HepG2 (cell line): Measurements from ENCODE around the gene KCND3. TPM values are rescaled to one million over a fixed set of nuclear protein-coding genes. Genes with fewer than 3 reads are reported as not detected.

Source experiments
- ATAC-seq: fragments of 200-7000 bp; cut with Tn5 transposase; 3 replicates; pipeline ENCODE4 v1.9.1; 2020; ENCODE audit warnings: mild to moderate bottlenecking, moderate library complexity
- BruUV-seq: library from RNA; stranded (reverse); fragments of 400-500 nt; replicated peaks from 2 replicates; lab custom pipeline; 2021; lab: Mats Ljungman, UMichigan
- CTCF ChIA-PET: fragments of 300-600 bp; formaldehyde crosslinking; extraction: SDS; loops from one replicate; lab custom pipeline; 2021; ENCODE audit warnings: low total read pairs, inconsistent platforms, low intra/inter-chr PET ratio; lab: Yijun Ruan, JAX
- POLR2A ChIA-PET: fragments of 350-600 bp; sonication (Branson Sonifier 250); formaldehyde crosslinking; loops from one replicate; lab custom pipeline; 2020; ENCODE audit warnings: antibody characterized with exemption, inconsistent platforms; lab: Yijun Ruan, JAX
- DNase-seq: peaks from one replicate; pipeline ENCODE4 v3.0.0-alpha.2; 2015; ENCODE audit warnings: low spot score
- FAIRE-seq: peaks from 3 replicates; lab custom pipeline; 2011; peaks lifted over from hg19 to GRCh38; lab: Jason Lieb, UNC
- H2AFZ ChIP-seq: one replicate; pipeline ENCODE4 v1.6.1; 2011; ENCODE audit warnings: low read length, inconsistent platforms
- H3K27ac ChIP-seq: fragments of 300-600 bp; 3 replicates; pipeline ENCODE4 v1.8.0; 2011; ENCODE audit warnings: mixed run types, mild to moderate bottlenecking, mixed read lengths, low read length, inconsistent platforms; ENCODE audit not compliant: insufficient read depth; ENCODE audit errors: extremely low read length
- H3K27me3 ChIP-seq, 2 experiments: fragments of 200-600 bp in 1 of 2; 2 replicates in 1 of 2; 3 replicates in 1 of 2; pipeline versions ENCODE4 v1.6.0 to v1.8.0; 2011; ENCODE audit warnings: low read length in 2 of 2, mild to moderate bottlenecking in 2 of 2, moderate library complexity in 2 of 2, inconsistent platforms in 1 of 2; ENCODE audit not compliant: insufficient read depth in 2 of 2, control insufficient read depth in 1 of 2
- H3K36me3 ChIP-seq, 2 experiments: fragments of 200-600 bp in 1 of 2; replicated peaks in 1 of 2; 2 replicates in 1 of 2; 3 replicates in 1 of 2; pipeline versions ENCODE4 v1.5.1 to v1.8.0; 2011; ENCODE audit warnings: low read length in 2 of 2, inconsistent platforms in 1 of 2; ENCODE audit not compliant: insufficient read depth in 2 of 2, control insufficient read depth in 1 of 2
- H3K4me1 ChIP-seq: 2 replicates; pipeline ENCODE4 v1.5.1; 2012; ENCODE audit warnings: low read length, inconsistent platforms; ENCODE audit not compliant: insufficient read depth
- H3K4me2 ChIP-seq: 2 replicates; pipeline ENCODE4 v1.6.0; 2011; ENCODE audit warnings: low read depth, low read length, inconsistent platforms
- H3K4me3 ChIP-seq, 3 experiments: fragments of 200-600 bp in 1 of 3; sonication (generic), shearing (Covaris generic) in 1 of 3; replicated peaks in 1 of 3; 2 replicates each; pipeline ENCODE4 v1.5.1; 2011 to 2016; ENCODE audit warnings: low read length in 3 of 3, inconsistent platforms in 2 of 3, low read depth in 2 of 3, mild to moderate bottlenecking in 2 of 3, control low read depth in 1 of 3, mixed read lengths in 1 of 3; ENCODE audit not compliant: insufficient read depth in 1 of 3
- H3K79me2 ChIP-seq: one replicate; pipeline ENCODE4 v1.6.1; 2011; ENCODE audit warnings: low read length, inconsistent platforms; ENCODE audit not compliant: insufficient read depth
- H3K9ac ChIP-seq: 2 replicates; pipeline ENCODE4 v1.6.0; 2011; ENCODE audit warnings: mild to moderate bottlenecking, low read depth, low read length, inconsistent platforms; ENCODE audit not compliant: insufficient read depth
- H3K9me3 ChIP-seq: 2 replicates; pipeline ENCODE4 v1.5.1; 2012; ENCODE audit warnings: mild to moderate bottlenecking, low read length
- H4K20me1 ChIP-seq: 2 replicates; pipeline ENCODE4 v1.6.0; 2011; ENCODE audit warnings: inconsistent platforms, mild to moderate bottlenecking, low read length, moderate library complexity; ENCODE audit not compliant: insufficient read depth
- FOXK2 ChIP-seq: fragments of 450-650 bp; IDR thresholded peaks from 2 replicates; pipeline ENCODE4 v1.6.1; 2016
- IRX3 ChIP-seq: sonication (generic); formaldehyde crosslinking; IDR thresholded peaks from 2 replicates; pipeline ENCODE4 v1.8.1; 2023; ENCODE audit warnings: mild to moderate bottlenecking, low read depth, missing genetic modification reagents, borderline replicate concordance
- MIER2 ChIP-seq: IDR thresholded peaks from 2 replicates; pipeline ENCODE4 v1.6.1; 2016; ENCODE audit warnings: missing biosample characterization, missing genetic modification reagents
- NFKB2 ChIP-seq: sonication (generic); formaldehyde crosslinking; IDR thresholded peaks from 2 replicates; pipeline ENCODE4 v1.4.0; 2020; ENCODE audit warnings: missing genetic modification reagents, borderline replicate concordance
- SMC3 ChIP-seq: IDR thresholded peaks from 2 replicates; pipeline ENCODE4 v1.6.1; 2011; ENCODE audit warnings: low read length, improper control_type of control experiment
- TEAD3 ChIP-seq: optimal IDR thresholded peaks from 2 replicates; pipeline ENCODE3; 2016; ENCODE audit warnings: borderline replicate concordance
- ZNF24 ChIP-seq: fragments of 450-650 bp; IDR thresholded peaks from 2 replicates; pipeline ENCODE4 v1.6.1; 2017; ENCODE audit warnings: antibody characterized with exemption, mild to moderate bottlenecking
- ZNF264 ChIP-seq: sonication (generic); formaldehyde crosslinking; IDR thresholded peaks from 2 replicates; pipeline ENCODE4 v1.4.0; 2020; ENCODE audit warnings: missing genetic modification reagents
- ZNF430 ChIP-seq: sonication (generic); formaldehyde crosslinking; IDR thresholded peaks from 2 replicates; pipeline ENCODE4 v1.9.0; 2021; ENCODE audit warnings: mild to moderate bottlenecking, missing genetic modification reagents
- ZZZ3 ChIP-seq: sonication (generic); formaldehyde crosslinking; IDR thresholded peaks from 2 replicates; pipeline ENCODE4 v1.4.0; 2020; ENCODE audit warnings: missing genetic modification reagents, mild to moderate bottlenecking, borderline replicate concordance
- WGBS: methylation state at CpG from one replicate; pipeline ENCODE4 v1.1.6; 2017; ENCODE audit warnings: low lambda C conversion rate; 5-methylcytosine and 5-hydroxymethylcytosine counted together
- in situ Hi-C: cut with HindIII; loops from 2 replicates; pipeline ENCODE4 v1.10.0; 2017; ENCODE audit warnings: low pct_unique_long_range_greater_than_20kb; ENCODE audit not compliant: extremely low pct_ligation_motif_present
- intact Hi-C: fragments of 100-400 bp; cut with micrococcal nuclease; formaldehyde crosslinking; loops from one replicate; pipeline ENCODE4 v1.10.0; 2022; ENCODE audit not compliant: unreplicated experiment
- polyA plus RNA-seq, 8 experiments: library from polyadenylated mRNA; depleted of rRNA in 3 of 8; stranded (reverse) in 7 of 8; unstranded in 1 of 8; fragments of >200 nt; fragmentation: Illumina TruSeq in 4 of 8; extraction: Trizol in 4 of 8; gene quantifications; 2 replicates each; pipeline versions ENCODE4 v1.2.1 to v1.2.3, GENCODE V29; 2011 to 2016; ENCODE audit warnings: low read depth in 4 of 8, missing spikeins in 1 of 8, mixed read lengths in 1 of 8; ENCODE audit not compliant: insufficient read depth in 1 of 8
- total RNA-seq, 5 experiments: library from RNA; depleted of rRNA; stranded (reverse); fragments of >200 nt; fragmentation: Illumina TruSeq; extraction: Trizol; gene quantifications; 2 replicates each; pipeline ENCODE4 v1.2.3, GENCODE V29; 2016; ENCODE audit warnings: low read depth in 1 of 5

KCND3 gene
- total and polyA plus RNA-seq, 2 of the 13 experiments (the other 11 are each of a cell fraction or from before 2014, with no cell fraction given), result 0.04 TPM; not detected in 1

DNA sequence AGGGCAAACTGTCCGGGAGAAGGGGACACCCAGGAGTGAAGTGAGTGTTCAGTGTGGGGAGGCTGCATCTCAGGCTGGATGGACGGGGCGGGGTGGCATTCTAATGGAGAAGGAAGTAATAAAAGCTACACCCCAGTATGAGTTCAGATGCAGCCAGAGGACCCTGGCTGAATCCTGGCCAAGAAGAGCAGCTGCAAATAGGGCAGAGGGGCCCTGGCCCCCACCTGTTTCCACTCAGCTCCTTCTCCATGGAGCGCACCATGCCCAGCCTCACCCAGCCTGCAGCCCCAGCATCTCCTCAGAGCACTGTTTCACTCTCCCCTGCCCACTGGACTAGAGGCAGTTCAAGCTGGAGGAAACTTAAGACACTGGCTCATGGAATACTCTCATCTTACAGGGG is 46.4 kb downstream of the KCND3 start:
- Histone ChIP-seq H3K27ac (no peak overlapping the region), H3K4me3 (no peak overlapping the region), H3K27me3 (no peaks in the 10 kb centered on the region; a peak in 1 of 5 replicates), H3K9me3 (no peaks in the 10 kb centered on the region), H4K20me1 (no peaks in the 10 kb centered on the region), H3K4me1 (no peaks in the 10 kb centered on the region)
- no peak for ATAC-seq
- intact Hi-C loops, result loop anchor here (10.0 kb wide), 1 partner anchor 62 kb away; no protein-coding TSS in a partner anchor
- BruUV-seq, result no TSS peak
- POLR2A ChIA-PET, result no interaction called here
- WGBS, result 39% methylated on average over 3 of the region's 4 CpGs
- in situ Hi-C loops, result no loop called here
- TF ChIP-seq ZZZ3 (CRISPR knock-in tag), result no peak
- TF ChIP-seq SMC3, result no peak
- TF ChIP-seq ZNF430 (CRISPR knock-in tag), result no peak
- TF ChIP-seq ZNF24, result no peak
- TF ChIP-seq NFKB2 (CRISPR knock-in tag), result no peak
- no peak for TF ChIP-seq IRX3 (CRISPR knock-in tag)
- TF ChIP-seq TEAD3 (CRISPR knock-in tag), result no peak
- TF ChIP-seq FOXK2, result no peak
- no peak for TF ChIP-seq ZNF264
- TF ChIP-seq, all 625 proteins: peak for 0
- H3K36me3 ChIP-seq, result no peaks in the 10 kb centered on the region
- H3K79me2 ChIP-seq, result no peaks in the 10 kb centered on the region
- CTCF ChIA-PET, result no interaction called here
- no peak for FAIRE-seq
- no peak for DNase-seq
- H3K9ac ChIP-seq, result no peak overlapping the region
- no peak overlapping the region for H3K4me2 ChIP-seq
- H2AFZ ChIP-seq, result no peak overlapping the region

DNA sequence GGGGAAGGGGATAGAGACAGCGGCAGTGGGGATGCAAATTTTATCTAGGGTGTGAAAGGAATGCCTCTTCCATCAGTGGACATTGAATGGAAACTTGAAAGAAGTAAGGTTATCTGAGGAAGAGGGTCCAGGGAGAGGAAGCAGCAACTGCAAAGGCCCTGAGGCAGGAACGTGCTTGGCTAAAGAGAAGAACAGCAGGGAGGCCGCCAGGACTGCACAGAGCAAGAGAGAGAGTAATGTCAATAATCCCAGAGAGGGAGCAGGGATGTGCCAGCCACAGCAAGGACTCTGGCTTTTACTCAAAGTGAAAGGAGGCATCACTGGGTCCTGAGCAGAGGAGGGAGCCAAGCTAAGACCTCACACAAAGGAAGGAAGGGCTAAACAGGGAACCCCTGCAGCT is 50.9 kb downstream of the KCND3 start:
- CTCF ChIA-PET, result no interaction called here
- DNase-seq, result no peak
- no peaks in the 10 kb centered on the region for H3K79me2 ChIP-seq
- H3K4me3 ChIP-seq, result no peak overlapping the region
- H3K9ac ChIP-seq, result no peak overlapping the region
- in situ Hi-C loops, result no loop called here
- intact Hi-C loops, result no loop called here
- no peak overlapping the region for H3K27ac ChIP-seq
- H2AFZ ChIP-seq, result no peak overlapping the region
- TF ChIP-seq MIER2, result no peak
- H4K20me1 ChIP-seq, result no peaks in the 10 kb centered on the region
- no TSS peak for BruUV-seq
- POLR2A ChIA-PET, result no interaction called here
- 9% methylated on average over 3 of the region's 3 CpGs for WGBS
- H3K9me3 ChIP-seq, result no peaks in the 10 kb centered on the region
- no peak overlapping the region for H3K4me2 ChIP-seq
- H3K4me1 ChIP-seq, result no peaks in the 10 kb centered on the region
- FAIRE-seq, result no peak
- no peaks in the 10 kb centered on the region for H3K36me3 ChIP-seq
- no peaks in the 10 kb centered on the region for H3K27me3 ChIP-seq
- ATAC-seq, result no peak
